ENCODE measurements around the gene BCL11B.

BCL11B gene

GRCh38 chr14:99182548-99183250 lies 89.3 kb downstream of the BCL11B start:
- no peak for DNase-seq (ENCODE audit: low read depth in 3 of 3)

- no peak for DNase-seq (ENCODE audit: low read depth in 3 of 3)
These were observed 90.0 kb downstream of the BCL11B start for GRCh38 chr14:99181804-99182520.

GRCh38 chr14:99181241-99181640 lies 90.8 kb downstream of the BCL11B start:
- DNase-seq (ENCODE audit: low read depth in 3 of 3) = no peak

GRCh38 chr14:99179946-99180345 lies 92.1 kb downstream of the BCL11B start:
- DNase-seq (ENCODE audit: low read depth in 3 of 3) = no peak

GRCh38 chr14:99179506-99179905 lies 92.5 kb downstream of the BCL11B start:
- no peak for DNase-seq (ENCODE audit: low read depth in 3 of 3)

- no peak for DNase-seq (ENCODE audit: low read depth in 3 of 3)
These were observed 93.8 kb downstream of the BCL11B start for GRCh38 chr14:99177886-99178835.

- DNase-seq (ENCODE audit: low read depth in 3 of 3) = no peak
These were observed 94.8 kb downstream of the BCL11B start for GRCh38 chr14:99177046-99177655.

GRCh38 chr14:99176156-99176945 lies 95.6 kb downstream of the BCL11B start:
- no peak for DNase-seq (ENCODE audit: low read depth in 3 of 3)

GRCh38 chr14:99175331-99176155 lies 96.5 kb downstream of the BCL11B start:
- DNase-seq (ENCODE audit: low read depth in 3 of 3) = no peak

- no peak for DNase-seq (ENCODE audit: low read depth in 3 of 3)
These were observed 97.2 kb downstream of the BCL11B start for GRCh38 chr14:99174770-99175319.

GRCh38 chr14:99174081-99174769 lies 97.8 kb downstream of the BCL11B start:
- DNase-seq (ENCODE audit: low read depth in 3 of 3) = no peak

- no peak for DNase-seq (ENCODE audit: low read depth in 3 of 3)
These were observed 98.5 kb downstream of the BCL11B start for GRCh38 chr14:99173506-99173905.

- DNase-seq (ENCODE audit: low read depth in 3 of 3) = no peak
These were observed 98.9 kb downstream of the BCL11B start for GRCh38 chr14:99173086-99173485.

GRCh38 chr14:99171396-99171795 lies 100.6 kb downstream of the BCL11B start:
- DNase-seq (ENCODE audit: low read depth in 3 of 3) = no peak

- DNase-seq (ENCODE audit: low read depth in 3 of 3) = no peak
These were observed 102.1 kb downstream of the BCL11B start for GRCh38 chr14:99169776-99170356.

GRCh38 chr14:99168330-99168729 lies 103.7 kb downstream of the BCL11B start:
- no peak for DNase-seq (ENCODE audit: low read depth in 3 of 3)

- DNase-seq (ENCODE audit: low read depth in 3 of 3) = no peak
These were observed 105.5 kb downstream of the BCL11B start for GRCh38 chr14:99166506-99166905.

- DNase-seq (ENCODE audit: low read depth in 3 of 3) = no peak
These were observed 107.3 kb downstream of the BCL11B start for GRCh38 chr14:99164712-99165111.

GRCh38 chr14:99163446-99163845 lies 108.6 kb downstream of the BCL11B start:
- no peak for DNase-seq (ENCODE audit: low read depth in 3 of 3)

Measured in stimulated activated CD4-positive, alpha-beta T cell treated with anti-CD3 and anti-CD28 coated beads, TNF-alpha, amount 100 ng/mL, for 48 hours (primary cell).